K562 (cell line): Measurements from ENCODE around the gene MYMX. TPM values are rescaled to one million over a fixed set of nuclear protein-coding genes. Genes with fewer than 3 reads are reported as not detected.
A peak's percentile ranks its signal among the peaks of the same experiment; 100 is the strongest.

Source experiments
- AFF1 ChIP-seq, 2 experiments: fragments of 450-650 bp; IDR thresholded peaks; 2 replicates each; pipeline ENCODE4 v1.6.1; 2018; ENCODE audit warnings: mild to moderate bottlenecking in 2 of 2, low read depth in 1 of 2; ENCODE audit not compliant: partially characterized antibody in 2 of 2
- ARID2 ChIP-seq: fragments of 450-650 bp; IDR thresholded peaks from 2 replicates; pipeline ENCODE4 v1.6.1; 2017; ENCODE audit warnings: antibody characterized with exemption, mild to moderate bottlenecking
- ARID4B ChIP-seq: sonication (generic); formaldehyde crosslinking; IDR thresholded peaks from 2 replicates; pipeline ENCODE4 v1.8.0; 2022; ENCODE audit warnings: mild to moderate bottlenecking, missing genetic modification reagents
- ARNT ChIP-seq, 2 experiments: fragments of 450-650 bp; IDR thresholded peaks; 2 replicates each; pipeline ENCODE4 v1.6.1; 2016; ENCODE audit warnings: mild to moderate bottlenecking in 1 of 2
- ATF3 ChIP-seq, 2 experiments: fragments of 450-650 bp in 1 of 2; sonication (generic) in 1 of 2; formaldehyde crosslinking in 1 of 2; IDR thresholded peaks in 1 of 2; conservative IDR thresholded peaks in 1 of 2; 2 replicates each; pipeline versions ENCODE4 v1.6.1 to v1.8.1; 2016 to 2023; ENCODE audit warnings: mild to moderate bottlenecking in 2 of 2, moderate library complexity in 2 of 2, inconsistent platforms in 1 of 2, missing genetic modification reagents in 1 of 2
- BCOR ChIP-seq: fragments of 450-650 bp; IDR thresholded peaks from 2 replicates; pipeline ENCODE4 v1.6.1; 2016
- DNMT1 ChIP-seq: fragments of 450-650 bp; IDR thresholded peaks from 2 replicates; pipeline ENCODE4 v1.6.1; 2016; ENCODE audit warnings: antibody characterized with exemption, mild to moderate bottlenecking
- GTF2A2 ChIP-seq: IDR thresholded peaks from 2 replicates; pipeline ENCODE4 v1.6.1; 2016; ENCODE audit warnings: mild to moderate bottlenecking, missing genetic modification characterization, missing compliant biosample characterization
- HNRNPUL1 ChIP-seq: fragments of 200-400 bp; formaldehyde crosslinking; IDR thresholded peaks from 2 replicates; pipeline ENCODE4 v1.6.1; 2017; ENCODE audit warnings: low read length
- OTX1 ChIP-seq: fragments of 450-650 bp; formaldehyde crosslinking; IDR thresholded peaks from 2 replicates; pipeline ENCODE4 v1.4.0; 2022; ENCODE audit warnings: mild to moderate bottlenecking
- TSHZ1 ChIP-seq: fragments of 250-450 bp; sonication (Bioruptor Pico); IDR thresholded peaks from 2 replicates; pipeline ENCODE4 v1.4.0; 2020; ENCODE audit warnings: mild to moderate bottlenecking, moderate library complexity
- ZBTB26 ChIP-seq: fragments of 450-650 bp; formaldehyde crosslinking; IDR thresholded peaks from 2 replicates; pipeline ENCODE4 v1.4.0; 2022; ENCODE audit warnings: missing genetic modification characterization
- ZNF696 ChIP-seq: fragments of 250-450 bp; sonication (Bioruptor Pico); conservative IDR thresholded peaks from 2 replicates; pipeline ENCODE4 v1.4.0; 2020; ENCODE audit warnings: mild to moderate bottlenecking, moderate library complexity
- polyA plus RNA-seq, 8 experiments: library from polyadenylated mRNA; depleted of rRNA in 4 of 8; stranded (reverse) in 5 of 8; unstranded in 3 of 8; fragments of >200 nt; fragmentation: Nextera tagmentation in 2 of 8; fragmentation: Illumina TruSeq in 1 of 8; extraction: Ambion mirVana in 2 of 8; extraction: Trizol in 1 of 8; gene quantifications; 2 replicates each; pipeline versions ENCODE4 v1.2.1 to v1.2.3, GENCODE V29; 2011 to 2014; ENCODE audit warnings: inconsistent platforms in 1 of 8, missing spikeins in 1 of 8
- total RNA-seq, 7 experiments: library from RNA; depleted of rRNA in 6 of 7; stranded (reverse); fragments of >200 nt in 6 of 7; fragmentation: Illumina TruSeq in 2 of 7; extraction: Trizol in 2 of 7; gene quantifications; 2 replicates each; pipeline versions ENCODE4 v1.2.1 to v1.2.3, GENCODE V29; 2011 to 2021; ENCODE audit warnings: low replicate concordance in 1 of 7

MYMX gene
- total and polyA plus RNA-seq, 9 of the 15 experiments (the other 6 are each of a cell fraction or from before 2014, with no cell fraction given): 0.12 TPM; not detected in 8

GRCh38 chr6:44265722-44266233 lies 49.1 kb downstream of the MYMX start (continued):
- TF ChIP-seq ATF3 (IDR thresholded peaks at IDR 0.05) (peak; percentile 43; the same call in 1 of the 2 replicates), ATF3 (CRISPR knock-in tag; conservative IDR thresholded peaks at IDR 0.05) (no peak), ZBTB26 (CRISPR knock-in tag) (0 out of 2 replicates have a peak, but pooled peaks have one; percentile 65), TSHZ1 (no peak), AFF1 (IDR thresholded peaks at IDR 0.05; ENCODE audit: low read depth in 1 of 2, partially characterized antibody in 2 of 2) (peak; percentile 55 to 59), ARNT (IDR thresholded peaks at IDR 0.05) (peak; percentile 49 to 64; a peak in 2 of 4 replicates), OTX1 (peak; percentile 67; the same call in 1 of the 2 replicates), GTF2A2 (tag) (no peak), DNMT1 (no peak), BCOR (peak; percentile 86), HNRNPUL1 (no peak), ARID2 (0 out of 2 replicates have a peak, but pooled peaks have one; percentile 42), ARID4B (CRISPR knock-in tag) (no peak), ZNF696 (CRISPR knock-in tag) (no peak)
